Loucy (cell line): ENCODE results near the gene MSX1.

Experiments used
- H2AFZ ChIP-seq: fragments of 200-600 bp; sonication (generic); 2 replicates; pipeline ENCODE4 v1.6.0; 2016; ENCODE audit warnings: antibody characterized with exemption, mild to moderate bottlenecking, low read length, moderate library complexity
- H3F3A ChIP-seq: fragments of 200-600 bp; 2 replicates; pipeline ENCODE4 v1.6.0; 2016; ENCODE audit warnings: antibody characterized with exemption, low read depth, mild to moderate bottlenecking
- H3K27me3 ChIP-seq: fragments of 200-600 bp; sonication (generic); 2 replicates; pipeline ENCODE4 v1.6.1; 2014; ENCODE audit warnings: low read length, mild to moderate bottlenecking; ENCODE audit not compliant: insufficient read depth, poor library complexity, severe bottlenecking
- H3K36me3 ChIP-seq: fragments of 200-600 bp; sonication (generic); 2 replicates; pipeline ENCODE4 v1.6.1; 2016; ENCODE audit warnings: low read length; ENCODE audit not compliant: insufficient read depth
- H3K4me1 ChIP-seq: fragments of 200-600 bp; sonication (generic); 2 replicates; pipeline ENCODE4 v1.5.1; 2014; ENCODE audit warnings: low read length, mild to moderate bottlenecking; ENCODE audit not compliant: insufficient read depth, poor library complexity, severe bottlenecking
- H3K4me2 ChIP-seq: fragments of 200-600 bp; sonication (generic); 2 replicates; pipeline ENCODE4 v1.6.0; 2014; ENCODE audit warnings: antibody characterized with exemption, low read length, low read depth, mild to moderate bottlenecking; ENCODE audit not compliant: poor library complexity, severe bottlenecking
- H3K4me3 ChIP-seq: fragments of 200-600 bp; sonication (generic); 2 replicates; pipeline ENCODE4 v1.5.1; 2014; ENCODE audit warnings: low read length, mild to moderate bottlenecking, mixed read lengths; ENCODE audit not compliant: poor library complexity, severe bottlenecking
- H3K79me2 ChIP-seq: fragments of 200-600 bp; sonication (generic); 2 replicates; pipeline ENCODE4 v1.6.1; 2014; ENCODE audit warnings: low read length; ENCODE audit not compliant: insufficient read depth
- H3K9ac ChIP-seq: fragments of 200-600 bp; sonication (generic); 2 replicates; pipeline ENCODE4 v1.6.0; 2014; ENCODE audit warnings: mild to moderate bottlenecking, low read depth, low read length, moderate library complexity; ENCODE audit not compliant: poor library complexity, severe bottlenecking
- H3K9me2 ChIP-seq: fragments of 200-600 bp; sonication (generic); replicated peaks from 2 replicates; pipeline ENCODE4 v1.6.1; 2016; ENCODE audit warnings: low read depth, low read length, mixed read lengths
- H3K9me3 ChIP-seq: fragments of 200-600 bp; sonication (generic); 2 replicates; pipeline ENCODE4 v1.6.1; 2014; ENCODE audit warnings: mild to moderate bottlenecking, antibody characterized with exemption, low read length, low read depth; ENCODE audit not compliant: insufficient read depth
- H4K20me1 ChIP-seq: fragments of 200-600 bp; sonication (generic); 2 replicates; pipeline ENCODE4 v1.6.0; 2014; ENCODE audit warnings: antibody characterized with exemption, low read length, mild to moderate bottlenecking; ENCODE audit not compliant: insufficient read depth, poor library complexity, severe bottlenecking
- EZH2phosphoT487 ChIP-seq: fragments of 200-600 bp; IDR thresholded peaks from 2 replicates; pipeline ENCODE4 v1.6.1; 2018; ENCODE audit warnings: antibody characterized with exemption, mild to moderate bottlenecking, moderate library complexity, borderline replicate concordance
- TF ChIP-seq, protein P1 (sequence below): fragments of 200-600 bp; sonication (generic); conservative IDR thresholded peaks from 2 replicates; pipeline ENCODE4 v1.5.1; 2014; ENCODE audit warnings: mild to moderate bottlenecking, antibody characterized with exemption, low read length

MSX1 gene

DNA sequence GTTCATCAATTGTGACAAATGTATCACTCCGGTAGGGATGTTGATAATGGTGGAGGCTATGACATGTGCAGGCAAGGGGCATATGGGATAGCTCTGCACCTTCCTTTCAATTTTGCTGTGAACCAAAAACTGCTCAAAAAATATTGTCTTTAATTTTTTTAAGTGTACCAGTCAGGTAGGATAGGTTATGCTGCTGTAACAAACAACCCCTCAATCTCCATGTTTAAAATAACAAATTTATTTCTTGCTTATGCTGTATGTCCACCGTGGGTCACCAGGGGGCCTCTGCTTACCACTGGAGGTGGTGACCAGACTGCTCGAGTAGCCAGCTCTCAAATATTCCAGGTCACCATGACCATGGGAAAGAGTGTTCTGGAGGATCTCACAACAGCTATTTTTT, 23.4 kb upstream of the MSX1 start:
- H3K79me2 ChIP-seq: no peaks in the 10 kb centered on the region
- no peak overlapping the region for H3K4me2 ChIP-seq
- TF ChIP-seq, protein P1, sequence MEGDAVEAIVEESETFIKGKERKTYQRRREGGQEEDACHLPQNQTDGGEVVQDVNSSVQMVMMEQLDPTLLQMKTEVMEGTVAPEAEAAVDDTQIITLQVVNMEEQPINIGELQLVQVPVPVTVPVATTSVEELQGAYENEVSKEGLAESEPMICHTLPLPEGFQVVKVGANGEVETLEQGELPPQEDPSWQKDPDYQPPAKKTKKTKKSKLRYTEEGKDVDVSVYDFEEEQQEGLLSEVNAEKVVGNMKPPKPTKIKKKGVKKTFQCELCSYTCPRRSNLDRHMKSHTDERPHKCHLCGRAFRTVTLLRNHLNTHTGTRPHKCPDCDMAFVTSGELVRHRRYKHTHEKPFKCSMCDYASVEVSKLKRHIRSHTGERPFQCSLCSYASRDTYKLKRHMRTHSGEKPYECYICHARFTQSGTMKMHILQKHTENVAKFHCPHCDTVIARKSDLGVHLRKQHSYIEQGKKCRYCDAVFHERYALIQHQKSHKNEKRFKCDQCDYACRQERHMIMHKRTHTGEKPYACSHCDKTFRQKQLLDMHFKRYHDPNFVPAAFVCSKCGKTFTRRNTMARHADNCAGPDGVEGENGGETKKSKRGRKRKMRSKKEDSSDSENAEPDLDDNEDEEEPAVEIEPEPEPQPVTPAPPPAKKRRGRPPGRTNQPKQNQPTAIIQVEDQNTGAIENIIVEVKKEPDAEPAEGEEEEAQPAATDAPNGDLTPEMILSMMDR: no peak
- TF ChIP-seq EZH2phosphoT487: no peak
- H4K20me1 ChIP-seq: no peaks in the 10 kb centered on the region
- H3K9ac ChIP-seq: no peak overlapping the region
- no peak overlapping the region for H2AFZ ChIP-seq
- no peaks in the 10 kb centered on the region for H3K27me3 ChIP-seq
- no peaks in the 10 kb centered on the region for H3K36me3 ChIP-seq
- H3K9me2 ChIP-seq: no peaks in the 10 kb centered on the region
- no peaks in the 10 kb centered on the region for H3F3A ChIP-seq
- H3K4me3 ChIP-seq: no peak overlapping the region
- no peaks in the 10 kb centered on the region for H3K9me3 ChIP-seq
- no peaks in the 10 kb centered on the region for H3K4me1 ChIP-seq

DNA sequence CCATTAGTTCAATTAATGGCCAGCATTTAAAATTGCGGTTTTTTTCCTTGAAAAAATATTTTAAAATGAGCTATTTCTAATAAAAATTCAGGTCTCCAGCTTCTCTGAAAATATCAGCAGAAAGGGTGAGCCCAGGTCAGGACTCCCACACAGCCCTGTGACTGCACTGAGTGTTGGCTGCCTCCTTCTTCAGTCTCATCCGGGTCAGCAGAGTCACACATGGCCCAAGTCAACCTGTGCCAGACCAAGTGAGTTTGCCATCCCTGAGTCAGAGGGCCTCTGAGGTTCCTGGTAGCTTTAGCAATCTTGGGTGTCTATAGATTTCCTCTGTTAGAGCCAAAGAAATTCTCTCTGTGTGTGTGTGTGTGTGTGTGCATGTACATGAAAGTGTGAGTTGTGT, 22.1 kb upstream of the MSX1 start:
- Histone ChIP-seq H3K36me3 (no peaks in the 10 kb centered on the region), H3K9me3 (no peaks in the 10 kb centered on the region; the same call in 1 of the 2 replicates), H3K9ac (no peak overlapping the region), H4K20me1 (no peaks in the 10 kb centered on the region), H3K9me2 (no peaks in the 10 kb centered on the region), H2AFZ (no peak overlapping the region), H3K4me2 (no peak overlapping the region), H3K4me3 (no peak overlapping the region), H3K4me1 (no peaks in the 10 kb centered on the region), H3K27me3 (no peaks in the 10 kb centered on the region), H3K79me2 (no peaks in the 10 kb centered on the region), H3F3A (no peaks in the 10 kb centered on the region)
- TF ChIP-seq EZH2phosphoT487: no peak
- TF ChIP-seq, protein P1: no peak

DNA sequence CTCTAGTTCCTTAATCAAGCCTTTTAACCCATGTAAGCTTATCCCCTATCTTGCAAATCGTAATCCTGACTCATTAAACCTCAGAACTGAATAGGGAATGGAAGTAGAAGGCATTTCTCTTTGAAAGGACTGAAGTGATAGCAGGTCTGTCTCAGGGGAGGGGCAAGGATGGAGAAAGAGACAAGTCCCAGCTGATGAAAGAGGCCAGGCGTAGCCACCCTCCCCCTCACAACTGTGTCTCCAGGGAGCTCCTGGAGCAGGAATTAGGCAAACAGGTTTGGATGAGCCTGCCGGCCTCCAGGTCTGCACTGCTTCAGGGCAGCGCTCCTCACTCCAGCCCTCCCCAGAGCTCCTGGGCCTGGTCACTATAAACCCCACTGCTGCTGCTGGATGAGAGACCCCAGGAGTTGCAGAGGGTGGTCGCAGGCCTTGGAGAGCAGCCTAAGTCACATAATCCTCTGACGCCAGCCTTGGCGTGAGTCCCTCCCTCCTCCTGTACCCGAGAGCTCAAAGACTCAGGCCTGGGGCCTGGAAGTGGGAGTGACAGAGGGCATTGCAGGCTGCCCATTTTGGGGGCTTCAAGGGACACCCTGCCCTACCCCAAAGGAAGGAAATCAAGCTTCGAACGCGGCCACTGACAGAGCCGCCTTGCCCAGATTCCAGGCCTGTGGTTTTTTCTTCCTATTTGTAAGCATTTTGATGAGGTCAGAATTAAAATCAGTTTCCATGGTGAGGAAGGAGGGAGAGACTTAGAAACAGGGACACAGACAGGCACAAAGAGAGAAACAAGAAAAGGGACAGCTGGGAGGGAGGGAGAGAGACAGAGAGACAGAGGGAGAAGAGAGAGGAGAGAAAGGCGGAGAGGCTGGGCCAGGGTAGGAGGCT, 21.2 kb upstream of the MSX1 start:
- Histone ChIP-seq H3K27me3 (no peaks in the 10 kb centered on the region), H3K9ac (no peak overlapping the region), H3K79me2 (no peaks in the 10 kb centered on the region), H4K20me1 (no peaks in the 10 kb centered on the region), H3K36me3 (no peaks in the 10 kb centered on the region), H3K9me2 (no peaks in the 10 kb centered on the region), H2AFZ (no peak overlapping the region), H3K4me1 (no peaks in the 10 kb centered on the region), H3K4me2 (no peak overlapping the region), H3K4me3 (no peak overlapping the region), H3K9me3 (no peaks in the 10 kb centered on the region; the same call in 1 of the 2 replicates), H3F3A (no peaks in the 10 kb centered on the region)
- TF ChIP-seq EZH2phosphoT487: no peak
- TF ChIP-seq, protein P1: no peak
